GM18909 (cell line): ENCODE results near the gene TMEM61.
"Not testable (repeated sequence)": the region's sequence is repeated elsewhere in the genome, so short reads cannot be mapped to it uniquely, and the experiment has no call there.

Experiments
- ATAC-seq: cut with Tn5 transposase; IDR thresholded peaks from one replicate; pipeline ENCODE4 v1.9.1; 2021; ENCODE audit warnings: mild to moderate bottlenecking; ENCODE audit not compliant: unreplicated experiment, poor library complexity

The TMEM61 gene

DNA sequence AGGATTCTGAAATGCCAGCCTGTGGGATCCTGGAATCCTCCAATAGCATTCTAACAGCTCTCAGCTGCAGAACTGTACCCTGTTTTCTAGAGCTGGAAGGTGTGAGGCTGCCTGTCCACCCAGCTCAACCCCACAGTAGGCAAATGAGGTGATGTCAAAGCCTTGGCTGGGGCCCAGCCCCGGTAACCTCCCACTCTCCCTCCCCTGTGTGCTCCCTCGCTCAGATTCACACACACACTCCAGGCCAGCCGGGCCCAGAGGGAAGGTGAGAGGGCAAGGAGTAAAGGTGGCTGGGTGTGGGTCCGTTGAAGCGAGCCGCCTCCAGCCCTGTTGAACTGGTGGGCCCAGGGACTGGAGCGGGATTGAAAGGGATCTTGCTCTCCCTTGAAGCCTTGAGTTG lies 18.2 kb downstream of the TMEM61 start, which contains the start of gene BSND:
BSND (plus strand) TSS at position 257 of the 400 bp plus-strand sequence. CDS start 254 bp downstream, outside the sequence.
- peak; percentile 41 for ATAC-seq

GRCh38 chr1:55000110-55001085 lies 20.0 kb downstream of the TMEM61 start:
- no peak for ATAC-seq

GRCh38 chr1:55001311-55001710 lies 20.9 kb downstream of the TMEM61 start:
- no peak for ATAC-seq

DNA sequence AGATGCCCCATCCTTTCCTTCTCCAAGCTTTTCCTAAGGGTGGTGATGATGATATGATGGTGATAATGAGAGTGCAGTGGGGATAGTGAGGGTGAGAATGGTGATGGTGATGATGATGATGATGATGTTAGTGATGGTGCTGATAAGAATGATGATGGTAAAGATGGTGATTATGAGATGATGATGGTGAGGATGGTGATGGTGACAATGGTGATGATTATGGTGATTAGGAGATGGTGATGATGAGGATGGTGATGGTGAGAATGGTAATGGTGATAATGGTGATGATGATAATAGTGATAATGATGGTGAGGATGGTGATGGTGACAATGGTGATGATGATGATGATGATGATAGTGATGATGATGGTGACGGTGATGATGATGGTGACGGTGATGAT lies 22.3 kb downstream of the TMEM61 start:
- ATAC-seq: no peak

GRCh38 chr1:55005351-55006140 lies 25.1 kb downstream of the TMEM61 start:
- ATAC-seq: no peak

- no peak for ATAC-seq
Measured at GRCh38 chr1:55006931-55007330, 26.5 kb downstream of the TMEM61 start.

DNA sequence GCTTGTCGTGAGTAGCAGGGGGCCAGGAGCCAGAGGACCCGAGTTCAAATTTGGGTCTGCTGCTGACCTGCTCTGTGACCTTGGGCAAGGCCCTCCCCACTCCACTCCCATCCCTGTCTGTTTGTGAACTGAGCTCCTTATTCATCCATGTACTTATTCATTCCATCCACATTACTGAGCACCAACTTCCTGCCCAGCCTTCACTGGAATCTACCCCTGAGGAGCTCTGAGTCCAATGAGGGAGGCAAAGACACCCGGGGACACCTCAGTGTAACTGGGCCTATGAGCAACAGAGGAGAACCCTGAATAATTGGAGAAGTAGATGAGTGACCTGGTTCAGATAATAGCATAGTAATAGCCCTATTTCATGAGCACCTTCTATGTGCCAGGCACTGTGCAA lies 27.2 kb downstream of the TMEM61 start:
- ATAC-seq: no peak

DNA sequence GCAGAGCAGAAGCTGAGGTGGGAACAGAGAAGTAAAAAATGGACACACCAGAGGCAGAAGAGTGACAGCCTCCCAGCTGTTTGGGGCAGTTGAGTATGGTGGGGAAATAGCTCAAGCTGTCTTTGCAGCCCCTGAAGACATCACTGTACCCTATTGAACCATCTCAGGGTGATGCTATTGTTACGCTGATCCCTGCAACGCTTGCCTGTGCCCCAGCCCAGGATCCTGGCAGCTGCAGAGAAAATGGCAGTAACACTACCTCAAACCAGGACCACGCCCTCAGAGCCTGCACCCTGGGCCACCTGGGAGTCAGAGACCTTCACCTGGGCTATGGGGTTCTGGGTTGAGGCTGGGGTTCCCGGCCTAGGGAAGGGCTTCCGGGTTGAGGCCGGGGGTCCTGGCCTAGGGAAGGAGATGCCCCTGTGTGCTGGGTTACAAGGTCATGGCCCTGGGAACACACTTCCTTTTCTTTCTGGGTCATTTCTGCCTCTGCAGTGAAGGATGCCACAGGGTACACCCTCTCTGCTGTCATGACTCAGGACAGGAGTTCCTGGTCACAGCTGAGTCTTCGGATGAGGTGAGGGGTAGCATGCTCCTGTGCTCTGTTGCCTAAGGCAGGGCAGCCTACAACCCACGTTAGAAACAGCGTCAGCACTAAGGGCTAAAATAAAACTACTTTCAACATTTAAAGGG lies 29.9 kb downstream of the TMEM61 start:
- ATAC-seq: no peak

DNA sequence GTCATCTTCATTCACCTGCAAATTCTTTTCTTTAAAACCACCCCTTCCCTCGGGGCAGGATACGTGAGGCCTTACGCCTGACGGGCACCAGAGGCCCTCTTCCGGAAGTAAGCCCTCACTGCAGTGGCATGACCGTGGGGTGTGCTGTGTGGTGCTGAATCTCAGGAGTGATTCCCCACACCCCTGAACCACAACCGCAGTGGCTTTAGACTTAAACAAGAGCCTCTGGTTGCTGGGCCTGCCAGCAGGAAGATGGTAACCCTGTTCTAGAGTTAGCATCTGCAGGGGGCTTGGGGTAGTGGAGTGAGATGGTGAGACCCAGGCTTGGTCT lies 30.4 kb downstream of the TMEM61 start:
- no peak for ATAC-seq

GRCh38 chr1:55012661-55013060 lies 32.2 kb downstream of the TMEM61 start:
- no peak for ATAC-seq

DNA sequence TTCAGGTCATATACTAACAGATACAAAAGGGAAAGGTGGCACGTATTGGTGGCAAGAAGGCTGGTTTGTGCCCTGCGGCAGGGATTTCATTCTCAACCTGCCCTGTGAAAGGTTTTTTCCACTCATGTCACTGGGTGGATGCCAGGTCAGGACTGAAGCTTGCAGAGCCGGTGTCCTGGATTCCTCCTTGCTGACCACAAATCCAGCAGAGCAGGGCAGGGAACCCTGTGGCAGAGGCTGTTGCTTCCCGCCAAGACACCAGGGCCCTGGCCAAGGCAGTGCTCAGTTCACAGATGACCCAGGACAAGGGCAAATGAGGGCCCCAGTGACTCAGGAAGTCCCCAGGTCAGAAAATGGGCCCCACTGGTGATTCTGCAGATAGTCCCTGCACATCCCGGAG lies 34.7 kb downstream of the TMEM61 start:
- no peak for ATAC-seq

GRCh38 chr1:55015731-55016620 lies 35.5 kb downstream of the TMEM61 start:
- no peak for ATAC-seq

DNA sequence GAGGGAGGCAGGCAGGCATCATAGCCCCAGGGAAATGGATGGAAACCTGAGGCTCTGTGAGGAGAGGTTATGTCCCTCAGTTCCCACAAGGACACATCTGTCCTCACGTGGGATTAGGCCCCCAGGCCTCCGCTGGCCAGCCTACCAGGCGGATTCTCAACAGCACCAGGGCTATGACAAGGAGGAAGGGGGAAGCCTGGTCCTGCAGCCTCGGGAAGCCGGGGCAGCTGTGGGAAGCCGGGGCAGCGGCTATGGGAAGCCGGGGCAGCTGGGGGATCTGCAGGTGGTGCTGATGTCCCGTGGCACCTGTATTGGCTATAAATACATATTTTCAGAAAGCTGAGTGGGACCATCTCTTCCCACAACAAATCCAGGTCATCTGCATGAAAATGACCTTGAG lies 38.0 kb downstream of the TMEM61 start:
- ATAC-seq: no peak

DNA sequence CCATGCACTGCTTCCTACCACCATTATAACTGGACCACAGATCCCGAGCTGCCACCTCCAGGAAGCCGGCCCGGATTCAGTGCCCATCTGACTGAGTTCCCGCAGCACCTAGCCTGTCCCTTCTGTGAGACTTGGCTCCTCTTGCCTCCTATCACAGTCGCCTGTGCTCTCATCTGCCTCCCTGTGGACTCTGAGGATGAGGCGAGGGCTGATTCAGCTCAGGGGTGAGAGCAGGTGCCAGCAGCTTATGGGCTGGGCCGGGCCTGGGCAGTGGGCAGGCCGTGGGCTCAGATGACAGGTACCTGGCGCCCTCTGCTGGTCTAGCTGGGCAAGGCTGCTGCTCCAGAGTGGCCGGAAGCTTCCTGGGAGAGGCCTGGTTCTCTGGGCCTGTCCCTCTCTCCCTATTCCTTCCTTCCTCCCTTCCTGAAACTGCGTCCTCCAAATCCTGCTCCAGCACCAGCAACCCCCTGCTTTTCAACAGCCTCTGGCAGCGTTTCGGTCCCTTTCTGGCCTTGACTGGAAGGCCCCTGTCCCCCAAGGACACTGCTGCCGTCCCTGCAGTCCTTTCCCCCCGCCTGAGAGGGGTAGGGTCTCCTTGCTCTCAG lies 41.6 kb downstream of the TMEM61 start:
- ATAC-seq: peak; percentile 89

DNA sequence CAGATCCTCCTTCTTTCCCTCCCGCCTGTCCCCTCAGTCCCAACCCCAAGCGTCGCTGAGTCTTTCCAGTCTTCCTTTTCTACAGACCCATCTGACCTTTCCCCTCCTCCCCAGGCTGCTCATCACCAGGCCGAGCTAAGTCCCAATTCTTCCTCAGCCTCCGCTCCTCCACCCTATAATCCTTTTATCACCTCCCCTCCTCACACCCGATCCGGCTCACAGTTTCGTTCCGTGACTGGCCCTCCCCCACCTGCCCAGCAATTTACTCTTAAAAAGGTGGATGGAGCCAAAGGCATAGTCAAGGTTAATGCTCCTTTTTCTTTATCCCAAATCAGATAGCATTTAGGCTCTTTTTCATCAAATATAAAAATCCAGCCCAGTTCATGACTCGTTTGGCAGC lies 43.7 kb downstream of the TMEM61 start:
- not testable (repeated sequence) for ATAC-seq

DNA sequence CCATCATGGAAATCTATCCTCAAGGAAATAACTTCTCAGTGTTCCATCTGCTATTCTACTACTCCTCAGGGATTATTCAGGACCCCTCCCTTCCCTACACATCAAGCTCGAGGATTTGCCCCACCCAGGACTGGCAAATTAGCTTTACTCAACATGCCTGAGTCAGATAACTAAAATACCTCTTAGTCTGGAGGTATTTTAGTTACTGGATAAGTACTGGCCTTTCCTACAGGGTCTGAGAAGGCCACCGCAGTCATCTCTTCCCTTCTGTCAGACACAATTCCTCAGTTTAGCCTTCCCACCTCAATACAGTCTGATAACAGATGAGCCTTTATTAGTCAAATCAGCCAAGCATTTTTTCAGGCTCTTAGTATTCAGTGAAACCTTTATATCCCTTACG lies 46.3 kb downstream of the TMEM61 start:
- not testable (repeated sequence) for ATAC-seq

GRCh38 chr1:55031098-55031497 lies 50.7 kb downstream of the TMEM61 start:
- not testable (repeated sequence) for ATAC-seq

DNA sequence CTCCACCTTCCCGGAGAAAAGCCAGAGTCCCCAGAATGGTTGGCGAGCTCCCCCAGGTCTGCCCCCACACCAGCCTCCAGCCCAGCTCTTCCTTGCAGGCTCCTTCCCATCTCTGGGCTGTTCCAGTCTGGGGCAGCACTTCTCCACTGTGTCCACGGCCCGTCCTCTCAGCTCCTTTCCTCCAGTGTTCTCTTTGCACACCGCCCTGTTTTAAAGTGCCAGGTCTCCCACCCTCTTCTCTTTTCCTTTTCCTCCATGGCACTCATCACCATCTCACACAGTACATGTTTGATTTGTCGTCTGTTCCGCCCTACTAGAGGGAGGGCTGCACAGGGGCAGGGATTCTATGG lies 52.8 kb downstream of the TMEM61 start:
- no peak for ATAC-seq

DNA sequence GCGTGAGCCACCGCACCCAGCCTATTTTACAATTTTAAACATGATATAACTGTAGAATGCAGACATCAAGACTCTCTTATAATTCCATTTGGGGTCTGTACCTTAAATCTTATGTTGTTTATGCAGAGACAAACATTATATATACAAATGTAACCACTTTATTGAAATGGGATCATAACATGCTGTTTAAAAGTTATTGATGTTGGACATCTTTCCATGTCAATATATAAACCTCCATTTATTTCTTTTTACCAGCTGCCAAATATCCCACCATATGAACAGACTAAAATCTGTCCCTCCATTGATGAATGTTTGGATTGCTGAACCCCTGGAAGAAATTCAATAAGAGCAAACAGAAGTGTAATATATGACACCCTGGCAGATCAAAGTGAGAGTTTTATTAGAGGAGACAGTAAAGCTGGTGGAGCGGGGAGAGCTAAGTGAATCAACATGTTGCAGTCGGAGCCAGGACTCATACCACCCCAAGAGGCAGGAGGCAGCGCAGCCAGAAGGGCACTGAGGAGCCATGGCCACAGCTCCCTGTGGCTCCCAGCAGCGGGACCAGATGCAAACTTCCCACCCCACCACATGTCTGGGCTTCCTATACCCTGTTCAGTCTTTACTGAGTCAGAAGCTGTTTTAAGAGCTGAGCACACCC lies 54.2 kb downstream of the TMEM61 start:
- no peak for ATAC-seq
